ENCODE results near the gene WWC2. TPM values are rescaled to one million over a fixed set of nuclear protein-coding genes. Genes with fewer than 3 reads are reported as not detected.

WWC2 gene
- total RNA-seq, 1 donor = 35.1 TPM

DNA sequence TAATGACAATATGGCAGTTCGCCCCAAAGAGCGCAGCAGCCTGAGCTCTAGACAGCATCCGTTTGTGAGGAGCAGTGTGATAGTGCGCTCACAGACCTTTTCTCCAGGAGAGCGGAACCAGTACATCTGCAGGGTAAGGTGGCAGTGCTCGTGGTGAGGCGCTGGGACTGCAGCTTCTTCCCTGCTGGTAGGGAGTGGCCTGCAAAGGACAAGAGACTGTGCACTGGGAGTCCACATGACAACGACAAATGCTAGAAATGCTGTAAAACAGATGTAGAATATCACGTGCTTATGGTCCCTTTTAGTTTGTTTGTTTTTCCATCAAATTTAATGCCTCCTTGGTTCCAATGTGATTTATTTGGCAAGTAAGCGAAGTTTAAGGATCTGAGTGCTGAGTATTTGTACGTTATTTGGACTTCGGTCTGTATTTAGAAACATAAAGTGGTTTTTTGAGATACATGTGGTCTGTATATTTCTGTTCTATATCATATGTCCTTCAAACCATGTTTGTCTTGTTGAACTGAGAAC lies 185.3 kb downstream of the WWC2 start:
- no peak overlapping the region for H2AFZ ChIP-seq (ENCODE audit: low read length)
- no peaks in the 10 kb centered on the region for H3K9me3 ChIP-seq (ENCODE audit: low read depth, low read length)
- no peak overlapping the region for H3K4me2 ChIP-seq (ENCODE audit: insufficient read depth, low read length)
- H3K4me1 ChIP-seq (ENCODE audit: insufficient read depth, low read length) = peaks cover 5% of the 10 kb centered on the region
- peak; percentile 14 for DNase-seq (ENCODE audit: insufficient read length, low spot score, missing footprints)
- TF ChIP-seq CTCF (IDR thresholded peaks at IDR 0.05; ENCODE audit: extremely low read depth, low read depth, low read length) = no peak
- H3K79me2 ChIP-seq (ENCODE audit: insufficient read depth, low read length) = no peaks in the 10 kb centered on the region
- no peaks in the 10 kb centered on the region for H4K20me1 ChIP-seq (ENCODE audit: insufficient read depth, low read length)
- no peak overlapping the region for H3K4me3 ChIP-seq (ENCODE audit: insufficient read depth, low read length)
- H3K36me3 ChIP-seq (ENCODE audit: insufficient read depth, low read length) = peaks cover 68% of the 10 kb centered on the region
- no peaks in the 10 kb centered on the region for H3K27me3 ChIP-seq (ENCODE audit: insufficient read depth, low read length)
- no peak overlapping the region for H3K27ac ChIP-seq (ENCODE audit: low read depth, low read length)

GRCh38 chr4:183284965-183285364 lies 185.9 kb downstream of the WWC2 start:
- peak; percentile 11 for DNase-seq (ENCODE audit: insufficient read length, low spot score, missing footprints)
- no peaks in the 10 kb centered on the region for H3K9me3 ChIP-seq (ENCODE audit: low read depth, low read length)
- no peak overlapping the region for H3K4me2 ChIP-seq (ENCODE audit: insufficient read depth, low read length)
- no peaks in the 10 kb centered on the region for H3K79me2 ChIP-seq (ENCODE audit: insufficient read depth, low read length)
- peaks cover 75% of the 10 kb centered on the region for H3K36me3 ChIP-seq (ENCODE audit: insufficient read depth, low read length)
- peaks cover 5% of the 10 kb centered on the region for H3K4me1 ChIP-seq (ENCODE audit: insufficient read depth, low read length)
- no peak overlapping the region for H3K27ac ChIP-seq (ENCODE audit: low read depth, low read length)
- H3K27me3 ChIP-seq (ENCODE audit: insufficient read depth, low read length) = no peaks in the 10 kb centered on the region
- H2AFZ ChIP-seq (ENCODE audit: low read length) = no peak overlapping the region
- H4K20me1 ChIP-seq (ENCODE audit: insufficient read depth, low read length) = no peaks in the 10 kb centered on the region
- no peak for TF ChIP-seq CTCF (IDR thresholded peaks at IDR 0.05; ENCODE audit: extremely low read depth, low read depth, low read length)
- no peak overlapping the region for H3K4me3 ChIP-seq (ENCODE audit: insufficient read depth, low read length)

- no peak for DNase-seq (ENCODE audit: insufficient read length, low spot score, missing footprints)
- no peaks in the 10 kb centered on the region for H4K20me1 ChIP-seq (ENCODE audit: insufficient read depth, low read length)
- no peaks in the 10 kb centered on the region for H3K9me3 ChIP-seq (ENCODE audit: low read depth, low read length)
- H3K4me1 ChIP-seq (ENCODE audit: insufficient read depth, low read length) = peaks cover 5% of the 10 kb centered on the region
- H3K4me3 ChIP-seq (ENCODE audit: insufficient read depth, low read length) = no peak overlapping the region
- no peak overlapping the region for H3K4me2 ChIP-seq (ENCODE audit: insufficient read depth, low read length)
- H3K27ac ChIP-seq (ENCODE audit: low read depth, low read length) = no peak overlapping the region
- H2AFZ ChIP-seq (ENCODE audit: low read length) = no peak overlapping the region
- no peaks in the 10 kb centered on the region for H3K79me2 ChIP-seq (ENCODE audit: insufficient read depth, low read length)
- no peaks in the 10 kb centered on the region for H3K27me3 ChIP-seq (ENCODE audit: insufficient read depth, low read length)
- no peak for TF ChIP-seq CTCF (IDR thresholded peaks at IDR 0.05; ENCODE audit: extremely low read depth, low read depth, low read length)
- peaks cover 81% of the 10 kb centered on the region for H3K36me3 ChIP-seq (ENCODE audit: insufficient read depth, low read length)
Observed at GRCh38 chr4:183285886-183286285, 186.8 kb downstream of the WWC2 start.

- H3K4me2 ChIP-seq (ENCODE audit: insufficient read depth, low read length) = no peak overlapping the region
- H2AFZ ChIP-seq (ENCODE audit: low read length) = no peak overlapping the region
- no peaks in the 10 kb centered on the region for H3K27me3 ChIP-seq (ENCODE audit: insufficient read depth, low read length)
- no peak for DNase-seq (ENCODE audit: insufficient read length, low spot score, missing footprints)
- no peak for TF ChIP-seq CTCF (IDR thresholded peaks at IDR 0.05; ENCODE audit: extremely low read depth, low read depth, low read length)
- no peaks in the 10 kb centered on the region for H3K79me2 ChIP-seq (ENCODE audit: insufficient read depth, low read length)
- peaks cover 79% of the 10 kb centered on the region for H3K36me3 ChIP-seq (ENCODE audit: insufficient read depth, low read length)
- H4K20me1 ChIP-seq (ENCODE audit: insufficient read depth, low read length) = no peaks in the 10 kb centered on the region
- H3K27ac ChIP-seq (ENCODE audit: low read depth, low read length) = no peak overlapping the region
- H3K9me3 ChIP-seq (ENCODE audit: low read depth, low read length) = no peaks in the 10 kb centered on the region
- H3K4me1 ChIP-seq (ENCODE audit: insufficient read depth, low read length) = peaks cover 5% of the 10 kb centered on the region
- H3K4me3 ChIP-seq (ENCODE audit: insufficient read depth, low read length) = no peak overlapping the region
Observed at GRCh38 chr4:183286590-183287308, 187.7 kb downstream of the WWC2 start.

Data from osteoblast (primary cell).